Right lobe of liver (tissue), 4 donors: ENCODE results near the gene NOL4L.

Experiments used
- POLR2A ChIP-seq: fragments of 450-650 bp; IDR thresholded peaks from one replicate; pipeline ENCODE4 v1.6.1; 2017; ENCODE audit warnings: antibody characterized with exemption, mild to moderate bottlenecking
- TF ChIP-seq, protein P1 (sequence below), 4 donors: fragments of 200-600 bp in 3 of 4; fragments of 450-650 bp in 1 of 4; IDR thresholded peaks; one replicate each; pipeline versions ENCODE4 v1.5.1 to v1.8.0; 2016 to 2022; ENCODE audit warnings: antibody characterized with exemption in 4 of 4, mild to moderate bottlenecking in 2 of 4
- donor health status: DM: no; HTN: no; CAD: no.
- donor health status: DM: no; HTN: no; CAD: no.
- donor health status: DM: no; HTN: yes; CAD: no.

DNA sequence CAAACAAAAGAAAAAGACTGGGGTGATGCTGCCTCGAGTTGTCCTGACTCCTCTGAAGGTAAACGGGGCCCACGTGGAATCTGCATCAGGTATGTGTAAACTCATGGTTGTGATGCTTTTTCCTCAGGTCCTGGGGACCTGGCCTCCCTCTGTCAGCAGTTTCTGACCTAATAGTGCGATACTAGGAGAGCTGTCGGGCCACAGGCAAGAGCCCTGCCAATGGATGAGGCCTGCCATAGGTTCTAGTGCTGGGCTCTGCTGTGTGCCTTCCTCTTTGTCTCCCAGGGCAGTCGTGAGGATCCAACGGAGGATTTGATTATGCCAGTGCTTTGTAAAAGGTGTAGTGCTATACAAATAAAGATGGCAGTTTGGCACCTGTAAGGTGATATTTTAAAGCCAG is 155.8 kb downstream of the NOL4L start:
- no peak for TF ChIP-seq POLR2A
- TF ChIP-seq, protein P1, sequence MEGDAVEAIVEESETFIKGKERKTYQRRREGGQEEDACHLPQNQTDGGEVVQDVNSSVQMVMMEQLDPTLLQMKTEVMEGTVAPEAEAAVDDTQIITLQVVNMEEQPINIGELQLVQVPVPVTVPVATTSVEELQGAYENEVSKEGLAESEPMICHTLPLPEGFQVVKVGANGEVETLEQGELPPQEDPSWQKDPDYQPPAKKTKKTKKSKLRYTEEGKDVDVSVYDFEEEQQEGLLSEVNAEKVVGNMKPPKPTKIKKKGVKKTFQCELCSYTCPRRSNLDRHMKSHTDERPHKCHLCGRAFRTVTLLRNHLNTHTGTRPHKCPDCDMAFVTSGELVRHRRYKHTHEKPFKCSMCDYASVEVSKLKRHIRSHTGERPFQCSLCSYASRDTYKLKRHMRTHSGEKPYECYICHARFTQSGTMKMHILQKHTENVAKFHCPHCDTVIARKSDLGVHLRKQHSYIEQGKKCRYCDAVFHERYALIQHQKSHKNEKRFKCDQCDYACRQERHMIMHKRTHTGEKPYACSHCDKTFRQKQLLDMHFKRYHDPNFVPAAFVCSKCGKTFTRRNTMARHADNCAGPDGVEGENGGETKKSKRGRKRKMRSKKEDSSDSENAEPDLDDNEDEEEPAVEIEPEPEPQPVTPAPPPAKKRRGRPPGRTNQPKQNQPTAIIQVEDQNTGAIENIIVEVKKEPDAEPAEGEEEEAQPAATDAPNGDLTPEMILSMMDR (IDR thresholded peaks at IDR 0.05): no peak
